HG02943 (cell line): ENCODE measurements around the gene CPXCR1.
"Not testable (repeated sequence)": the region's sequence is repeated elsewhere in the genome, so short reads cannot be mapped to it uniquely, and the experiment has no call there.

Experiments used
- ATAC-seq: cut with Tn5 transposase; IDR thresholded peaks from one replicate; pipeline ENCODE4 v1.9.1; 2021; ENCODE audit warnings: mild to moderate bottlenecking, low read depth, moderate library complexity; ENCODE audit not compliant: unreplicated experiment

Gene CPXCR1

DNA sequence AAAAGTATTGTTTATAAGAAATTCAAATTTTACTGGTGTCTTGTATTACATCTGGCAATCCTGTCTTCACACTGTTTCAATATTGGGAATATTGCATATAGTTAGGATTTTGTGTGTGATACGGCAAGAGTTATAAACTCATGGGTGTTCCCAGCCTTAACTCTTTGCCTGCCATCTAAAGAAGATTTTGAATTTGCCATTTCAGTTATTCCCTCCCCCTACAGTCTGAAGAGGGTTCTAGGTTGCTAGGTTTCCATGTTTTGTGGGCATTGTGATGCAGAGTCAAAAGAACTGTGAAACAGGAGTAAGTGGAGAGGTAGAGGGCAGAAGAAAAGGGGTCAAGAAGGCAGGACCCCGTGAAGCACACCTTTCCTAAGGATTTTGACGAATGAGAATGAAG, at the start of gene CPXCR1:
TSS of gene CPXCR1 (plus strand) at position 301 of the 400 bp plus-strand sequence. CDS start 6,190 bp downstream, outside the sequence.
- no peak for ATAC-seq

DNA sequence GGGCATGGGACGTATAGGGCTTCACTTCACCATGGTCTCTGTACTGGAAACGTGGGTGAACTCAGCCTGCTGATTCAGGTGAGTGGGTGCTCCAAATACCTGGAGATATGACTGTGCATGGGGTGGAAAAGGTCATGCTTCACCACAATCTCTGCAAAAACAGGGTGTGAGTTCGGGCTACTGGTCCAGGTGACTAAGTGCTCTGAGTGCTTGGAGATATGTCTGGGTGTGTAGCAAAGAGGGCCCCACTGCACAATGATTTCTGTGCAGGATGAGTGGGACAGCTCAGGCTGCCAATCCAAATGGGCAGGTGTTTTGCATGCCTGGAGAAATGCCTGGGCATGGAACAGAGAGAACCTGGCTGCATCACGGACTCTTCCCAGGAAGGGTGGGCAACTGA, 11.2 kb upstream of the CPXCR1 start:
- ATAC-seq: no peak

- ATAC-seq: not testable (repeated sequence)
Measured at GRCh38 chrX:88746215-88746614, 810 bp upstream of the CPXCR1 start.

- ATAC-seq: not testable (repeated sequence)
Measured at GRCh38 chrX:88752339-88752738, 5.3 kb downstream of the CPXCR1 start.

- no peak for ATAC-seq
Measured at GRCh38 chrX:88789825-88790224, 42.8 kb downstream of the CPXCR1 start.
